ENCODE measurements around the gene LYSMD3. TPM values are rescaled to one million over a fixed set of nuclear protein-coding genes. Genes with fewer than 3 reads are reported as not detected.

LYSMD3 gene
- total RNA-seq, 1 donor from 2014 or later: 23.0 TPM

DNA sequence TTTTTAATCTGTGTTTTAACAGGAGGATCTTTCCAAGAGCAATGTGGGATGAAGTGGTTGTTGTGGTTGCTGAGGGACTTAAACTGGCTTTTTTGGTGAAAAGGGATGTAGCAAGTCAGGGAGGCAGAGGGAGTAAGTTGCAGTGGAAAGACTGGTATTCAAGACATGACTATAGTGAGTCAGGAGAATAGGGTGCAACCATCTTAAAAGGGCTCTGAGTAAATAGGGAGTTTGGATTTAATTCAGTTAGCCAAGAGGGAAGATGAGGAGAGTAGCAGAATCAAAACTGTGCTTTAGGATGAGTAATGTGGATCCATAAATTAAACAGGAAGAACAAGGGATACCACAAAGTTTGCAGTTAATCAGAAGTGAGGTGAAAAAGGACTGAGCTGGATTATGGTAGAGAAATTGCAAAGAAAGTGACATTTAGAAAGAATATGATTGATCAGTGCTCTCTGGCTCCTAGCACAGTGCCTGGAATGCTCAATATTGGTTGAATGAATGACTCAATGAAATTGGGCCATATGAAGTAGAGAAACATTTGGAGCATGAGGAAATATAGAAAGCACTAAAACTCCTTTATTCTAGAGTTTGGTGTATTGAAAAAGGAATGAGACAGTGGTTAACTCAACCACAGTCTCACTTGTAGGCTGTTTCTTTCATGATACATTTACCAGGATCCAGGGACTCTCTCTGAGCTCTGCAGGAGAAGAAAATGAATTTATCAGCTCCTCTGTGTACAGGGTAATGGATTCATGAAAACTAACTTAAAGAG, 49.6 kb downstream of the LYSMD3 start:
- no peak for DNase-seq

DNA sequence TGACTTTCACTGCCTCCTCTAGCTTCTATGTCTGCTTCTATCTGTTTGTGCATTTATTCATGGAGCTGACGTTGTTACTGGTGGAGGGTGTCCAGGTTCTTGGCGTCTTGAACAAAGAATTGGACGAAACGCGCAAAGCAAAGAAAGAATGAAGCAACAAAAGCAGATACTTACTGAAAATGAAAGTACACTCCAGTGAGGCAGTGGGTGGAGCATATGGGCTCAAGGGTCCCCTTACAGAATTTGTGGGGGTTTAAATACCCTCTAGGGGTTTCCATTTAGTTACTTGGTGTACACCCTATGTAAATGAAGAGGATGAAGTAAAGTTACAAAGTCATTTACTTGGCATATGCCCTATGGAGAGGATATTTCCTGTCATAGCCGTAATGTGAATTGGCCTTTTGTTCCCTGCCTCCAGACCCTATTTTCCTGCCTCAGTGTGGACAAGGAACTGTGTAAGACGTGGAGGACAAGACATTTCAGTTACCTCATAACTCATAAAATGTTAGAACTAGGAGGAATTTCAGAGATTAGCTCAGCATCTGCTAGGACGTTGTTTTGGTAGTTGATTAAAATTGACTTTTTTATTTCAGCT, 51.7 kb downstream of the LYSMD3 start:
- DNase-seq: no peak

DNA sequence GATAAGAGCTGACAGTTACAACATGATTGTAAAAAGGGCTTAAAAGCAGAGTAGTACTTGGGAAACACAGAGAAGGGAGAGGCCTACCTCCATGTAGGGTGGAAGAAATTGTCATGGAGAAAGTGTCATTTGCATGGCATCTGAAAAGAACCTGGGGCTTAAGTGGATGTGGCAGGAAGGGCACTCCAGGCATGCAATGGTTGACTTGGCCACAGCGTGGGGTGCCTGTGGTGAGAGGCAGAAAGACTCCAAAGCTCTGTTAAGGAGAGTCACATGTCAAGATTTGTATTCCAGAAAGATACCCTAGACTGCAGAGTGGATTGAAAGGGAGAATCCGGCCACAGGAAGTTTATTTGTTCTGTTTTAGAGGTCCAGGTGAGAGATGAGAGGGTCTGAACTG, 52.3 kb downstream of the LYSMD3 start:
- DNase-seq: no peak

DNA sequence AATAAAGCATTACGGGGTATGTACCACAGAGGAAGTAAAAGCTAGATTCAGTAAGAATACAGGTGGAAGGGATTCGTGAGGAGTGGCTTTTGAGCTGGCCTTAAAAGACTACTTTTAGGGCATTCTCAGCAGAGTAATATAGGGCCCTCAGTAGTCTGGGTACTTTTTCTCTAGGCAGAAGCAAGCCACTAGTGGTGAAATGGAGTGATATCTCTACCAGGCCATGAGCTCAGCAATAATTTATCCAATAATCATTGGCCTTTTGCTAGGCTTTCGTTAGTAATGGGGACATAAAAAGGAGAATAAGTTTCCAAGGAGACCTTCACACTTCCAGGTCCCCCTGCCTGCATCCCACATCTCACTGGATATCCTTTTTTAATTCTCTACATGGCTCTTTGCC, 53.0 kb downstream of the LYSMD3 start:
- no peak for DNase-seq

DNA sequence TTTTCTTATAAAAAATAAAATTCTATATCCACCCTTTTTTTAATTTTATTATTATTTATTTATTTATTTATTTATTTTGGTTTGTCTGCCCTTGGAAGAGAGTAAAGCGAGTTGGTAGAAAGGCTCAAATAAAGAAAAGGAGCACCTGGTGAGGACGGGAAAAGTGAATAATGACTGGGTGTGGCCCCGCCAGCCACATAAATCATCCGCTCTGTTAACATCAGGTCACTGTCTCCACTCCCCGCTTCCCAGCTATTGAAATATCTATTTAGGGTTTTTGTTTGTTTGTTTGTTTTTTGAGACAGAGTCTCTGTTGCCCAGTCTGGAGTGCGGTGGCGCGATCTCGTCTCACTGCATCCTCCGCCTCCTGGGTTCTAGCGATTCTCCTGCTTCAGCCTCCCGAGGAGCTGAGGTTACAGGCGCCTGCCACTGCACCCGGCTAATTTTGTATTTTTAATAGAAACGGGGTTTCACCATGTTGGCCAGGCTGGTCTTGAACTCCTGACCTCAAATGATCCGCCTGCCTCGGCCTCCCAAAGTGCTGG, 53.9 kb downstream of the LYSMD3 start:
- no peak for DNase-seq

DNA sequence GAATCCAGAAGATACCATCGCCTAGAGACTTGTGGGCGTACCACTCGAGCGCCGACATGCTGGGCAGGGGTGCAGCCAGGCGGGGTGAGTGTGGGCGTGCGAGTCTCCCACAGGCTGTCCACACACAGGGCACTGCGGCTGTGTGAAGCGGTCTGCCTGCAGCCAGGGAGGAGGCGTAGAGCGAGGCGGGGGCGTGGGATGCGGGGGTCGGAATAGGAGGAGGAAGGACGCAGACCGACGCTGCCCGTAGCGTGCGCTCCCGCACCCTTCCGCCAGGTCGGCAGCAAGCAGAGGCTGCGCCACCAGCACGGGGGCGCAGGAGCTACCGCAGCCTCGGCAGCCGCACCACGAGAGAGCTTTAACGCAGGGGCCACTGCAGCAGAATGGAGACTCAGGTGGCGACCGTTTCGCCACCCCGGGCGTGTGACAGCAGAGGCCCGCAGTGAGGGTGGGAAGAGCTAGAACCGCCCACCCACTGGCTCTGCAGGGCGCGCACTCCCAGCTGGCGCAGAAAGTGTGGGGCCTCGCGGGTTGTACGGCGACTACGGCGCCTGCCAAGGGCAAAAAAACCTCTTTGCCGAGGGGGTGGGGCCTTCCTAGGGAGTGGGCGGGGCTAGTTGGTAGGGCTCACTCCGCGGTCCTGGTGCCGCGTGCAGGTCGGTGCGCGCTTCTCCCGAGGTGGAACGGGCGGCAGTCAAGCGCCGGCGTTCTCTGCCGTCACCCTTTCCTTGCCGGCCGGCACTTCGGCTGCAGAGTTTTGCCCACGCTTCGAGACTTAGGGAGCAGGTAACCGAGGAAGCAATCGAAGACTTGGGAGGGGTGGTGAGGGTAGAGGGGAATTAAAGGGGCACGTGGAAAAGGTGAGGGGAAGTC, 54.9 kb downstream of the LYSMD3 start, which contains the start of the genes MBLAC2 and POLR3G:
Gene MBLAC2 (minus strand): TSS at position 537 of the 873 bp plus-strand sequence. CDS start 479 bp downstream, at position 58.
Gene POLR3G (plus strand): TSS at position 630 of the 873 bp plus-strand sequence. CDS start 10,704 bp downstream, outside the sequence.
- DNase-seq: peak; percentile 86

DNA sequence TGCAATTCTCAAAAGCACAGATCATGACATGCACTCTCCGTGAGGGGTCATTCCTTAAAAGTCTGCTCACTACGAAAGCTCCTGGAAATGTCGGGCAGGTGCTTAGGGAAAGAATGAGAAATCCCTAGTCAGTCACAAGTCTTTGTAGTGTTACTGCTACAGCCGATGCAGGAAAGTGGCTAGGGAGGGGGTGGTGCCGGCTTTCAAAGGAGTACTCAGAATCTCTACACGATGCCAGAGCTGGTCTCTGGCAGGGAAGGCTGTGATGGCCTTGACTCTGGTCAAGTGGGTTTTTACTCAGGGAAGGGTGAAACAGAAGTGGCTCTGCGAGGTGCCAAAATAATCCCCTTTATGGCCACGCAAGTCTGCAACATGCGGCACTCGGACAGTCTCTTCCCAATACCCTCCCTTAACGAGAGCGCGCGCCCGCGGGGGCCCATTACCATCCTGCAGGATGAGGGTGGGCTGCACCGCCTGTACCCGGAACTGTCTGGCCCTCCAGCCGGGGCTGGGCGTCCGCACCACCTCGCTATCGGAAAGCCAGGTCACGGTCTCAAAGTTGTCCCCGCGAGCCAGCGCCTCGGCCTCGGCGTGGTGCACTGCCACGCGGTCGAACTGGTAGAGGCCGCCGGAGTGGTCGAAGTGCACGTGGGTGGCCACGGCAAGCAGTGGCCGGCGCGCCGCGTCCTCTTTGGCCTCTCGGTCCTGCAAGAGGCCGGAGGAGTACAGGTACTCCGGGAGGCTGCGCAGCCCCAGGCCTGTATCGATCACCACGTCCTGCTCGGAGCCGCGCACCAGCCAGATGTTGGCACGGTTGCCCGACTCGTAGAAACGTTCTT, 55.8 kb downstream of the LYSMD3 start:
- DNase-seq: peak; percentile 39

DNA sequence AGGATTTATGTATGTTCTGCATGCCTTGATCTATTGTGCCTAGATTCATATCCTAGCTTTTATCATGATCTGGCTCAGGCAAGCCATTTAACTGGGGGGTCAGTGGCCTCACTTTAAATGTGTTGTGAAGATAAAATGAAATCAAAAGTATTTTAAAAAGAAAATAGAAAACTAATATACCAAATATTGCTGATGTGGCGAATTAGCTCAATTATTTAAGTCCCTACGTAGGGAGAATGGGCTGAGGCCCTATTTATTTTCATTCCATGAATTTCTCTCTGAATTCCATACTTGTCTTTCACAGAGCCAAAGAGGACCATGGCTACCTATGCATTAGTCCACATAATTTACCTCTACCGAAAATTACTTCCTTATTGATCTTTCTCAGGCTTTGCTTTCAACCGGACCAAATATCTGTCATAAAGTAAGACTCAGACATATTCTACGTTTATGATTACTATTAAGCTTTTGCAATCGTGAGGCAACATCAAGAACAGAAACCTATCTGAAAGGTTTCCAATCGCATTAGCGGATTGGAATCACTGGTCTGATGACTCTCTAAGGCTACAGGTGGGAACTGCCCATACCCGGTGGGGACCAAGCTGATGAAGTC, 56.5 kb downstream of the LYSMD3 start:
- DNase-seq: no peak

Other genes starting within 250 kb of the LYSMD3 start
- 18.4 TPM for gene CETN3, start 119.8 kb downstream of the LYSMD3 start, total RNA-seq
- gene MBLAC2, start 54.8 kb downstream of the LYSMD3 start, total RNA-seq: 6.7 TPM
- 2.4 TPM for gene POLR3G, start 54.7 kb downstream of the LYSMD3 start, total RNA-seq
- gene ADGRV1, start 29.2 kb upstream of the LYSMD3 start, total RNA-seq: 11.2 TPM